Hepatocyte (in vitro differentiated cells): ENCODE data around the gene NFKBIZ.

Source experiments
- EZH2 ChIP-seq: fragments of 200-600 bp; sonication (generic); IDR thresholded peaks from 2 replicates; pipeline ENCODE4 v1.6.1; 2016; ENCODE audit warnings: antibody characterized with exemption, mild to moderate bottlenecking, borderline replicate concordance
- TF ChIP-seq, protein P1 (sequence below): fragments of 200-600 bp; sonication (generic); IDR thresholded peaks from 2 replicates; pipeline ENCODE4 v1.5.1; 2016; ENCODE audit warnings: antibody characterized with exemption, mild to moderate bottlenecking; ENCODE audit not compliant: poor library complexity

DNA sequence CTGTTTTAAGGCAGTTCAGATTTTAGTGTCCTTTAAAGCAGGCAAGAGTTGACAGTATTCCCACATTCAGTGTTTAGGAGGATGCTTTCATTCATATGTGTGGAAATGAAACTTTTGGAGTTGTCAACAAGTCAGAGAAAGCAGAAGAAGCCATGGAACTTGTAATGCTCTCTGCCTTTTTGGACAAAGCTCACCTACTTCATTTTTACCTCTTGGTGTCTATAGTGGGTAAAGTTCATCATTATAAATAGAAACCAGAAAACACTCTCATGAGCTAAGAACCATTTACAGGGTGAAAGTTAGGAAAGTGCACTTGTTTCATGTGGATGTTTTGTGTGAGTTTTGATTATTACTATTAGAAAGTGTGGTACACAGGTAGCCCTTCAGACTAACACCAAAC, 9.2 kb upstream of the NFKBIZ start:
- TF ChIP-seq, protein P1, sequence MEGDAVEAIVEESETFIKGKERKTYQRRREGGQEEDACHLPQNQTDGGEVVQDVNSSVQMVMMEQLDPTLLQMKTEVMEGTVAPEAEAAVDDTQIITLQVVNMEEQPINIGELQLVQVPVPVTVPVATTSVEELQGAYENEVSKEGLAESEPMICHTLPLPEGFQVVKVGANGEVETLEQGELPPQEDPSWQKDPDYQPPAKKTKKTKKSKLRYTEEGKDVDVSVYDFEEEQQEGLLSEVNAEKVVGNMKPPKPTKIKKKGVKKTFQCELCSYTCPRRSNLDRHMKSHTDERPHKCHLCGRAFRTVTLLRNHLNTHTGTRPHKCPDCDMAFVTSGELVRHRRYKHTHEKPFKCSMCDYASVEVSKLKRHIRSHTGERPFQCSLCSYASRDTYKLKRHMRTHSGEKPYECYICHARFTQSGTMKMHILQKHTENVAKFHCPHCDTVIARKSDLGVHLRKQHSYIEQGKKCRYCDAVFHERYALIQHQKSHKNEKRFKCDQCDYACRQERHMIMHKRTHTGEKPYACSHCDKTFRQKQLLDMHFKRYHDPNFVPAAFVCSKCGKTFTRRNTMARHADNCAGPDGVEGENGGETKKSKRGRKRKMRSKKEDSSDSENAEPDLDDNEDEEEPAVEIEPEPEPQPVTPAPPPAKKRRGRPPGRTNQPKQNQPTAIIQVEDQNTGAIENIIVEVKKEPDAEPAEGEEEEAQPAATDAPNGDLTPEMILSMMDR: no peak
- TF ChIP-seq EZH2: no peak
